GM12878 (cell line): ENCODE measurements around the gene KIAA0930. TPM values are rescaled to one million over a fixed set of nuclear protein-coding genes. Genes with fewer than 3 reads are reported as not detected.
A peak's percentile ranks its signal among the peaks of the same experiment; 100 is the strongest.

Experiments
- ASH2L ChIP-seq: fragments of 300-600, 200-600 bp; sonication (generic); IDR thresholded peaks from 2 replicates; pipeline ENCODE4 v1.6.1; 2017; ENCODE audit warnings: low read depth, mild to moderate bottlenecking, borderline replicate concordance
- ATF7 ChIP-seq: fragments of 450-650 bp; IDR thresholded peaks from 2 replicates; pipeline ENCODE4 v1.6.1; 2016; ENCODE audit warnings: low read depth, mild to moderate bottlenecking
- BHLHE40 ChIP-seq, 2 experiments: fragments of 450-650 bp in 1 of 2; IDR thresholded peaks; 2 replicates each; pipeline ENCODE4 v1.6.1; 2011 to 2017; ENCODE audit warnings: low read depth in 2 of 2, borderline replicate concordance in 1 of 2, improper control_type of control experiment in 1 of 2, low read length in 1 of 2, mild to moderate bottlenecking in 1 of 2
- BRCA1 ChIP-seq: IDR thresholded peaks from 2 replicates; pipeline ENCODE4 v1.6.1; 2011; ENCODE audit warnings: low read depth, low read length, improper control_type of control experiment
- CBX3 ChIP-seq: fragments of 200-600 bp; sonication (generic); IDR thresholded peaks from 2 replicates; pipeline ENCODE4 v1.6.1; 2016; ENCODE audit warnings: low read depth, borderline replicate concordance
- E4F1 ChIP-seq: fragments of 450-650 bp; IDR thresholded peaks from 2 replicates; pipeline ENCODE4 v1.6.1; 2018; ENCODE audit warnings: borderline replicate concordance, mild to moderate bottlenecking; ENCODE audit not compliant: partially characterized antibody
- ESRRA ChIP-seq: IDR thresholded peaks from 2 replicates; pipeline ENCODE4 v1.6.1; 2012; ENCODE audit warnings: mild to moderate bottlenecking, low read length, improper control_type of control experiment
- IRF5 ChIP-seq: fragments of 450-650 bp; IDR thresholded peaks from 2 replicates; pipeline ENCODE4 v1.6.1; 2017; ENCODE audit warnings: borderline replicate concordance
- NKRF ChIP-seq: fragments of 450-650 bp; conservative IDR thresholded peaks from 2 replicates; pipeline ENCODE4 v1.6.1; 2017; ENCODE audit warnings: mild to moderate bottlenecking, moderate library complexity
- RUNX3 ChIP-seq: IDR thresholded peaks from 2 replicates; pipeline ENCODE4 v1.6.1; 2012; ENCODE audit warnings: low read length, inconsistent platforms
- SREBF1 ChIP-seq: IDR thresholded peaks from 2 replicates; pipeline ENCODE4 v1.6.1; 2012; ENCODE audit warnings: mild to moderate bottlenecking, low read length
- TAF1 ChIP-seq: IDR thresholded peaks from 2 replicates; pipeline ENCODE4 v1.6.1; 2011; ENCODE audit warnings: mild to moderate bottlenecking, low read depth, low read length, borderline replicate concordance
- TCF3 ChIP-seq: IDR thresholded peaks from 2 replicates; pipeline ENCODE4 v1.6.1; 2012; ENCODE audit warnings: low read depth, mild to moderate bottlenecking, low read length, borderline replicate concordance; ENCODE audit not compliant: insufficient read depth
- ZNF592 ChIP-seq: fragments of 450-650 bp; IDR thresholded peaks from 2 replicates; pipeline ENCODE4 v1.6.1; 2017; ENCODE audit warnings: mild to moderate bottlenecking, moderate library complexity
- polyA plus RNA-seq, 11 experiments: library from polyadenylated mRNA; depleted of rRNA in 4 of 11; unstranded in 6 of 11; stranded (reverse) in 5 of 11; fragments of >200 nt; fragmentation: Nextera tagmentation in 4 of 11; fragmentation: Illumina TruSeq in 1 of 11; extraction: Ambion mirVana in 4 of 11; extraction: Trizol in 1 of 11; gene quantifications; 1 replicate in 1 of 11; 2 replicates in 10 of 11; pipeline versions ENCODE4 v1.2.1 to v1.2.3, GENCODE V29; 2011 to 2016; ENCODE audit warnings: inconsistent platforms in 2 of 11, missing spikeins in 2 of 11, low read depth in 1 of 11
- total RNA-seq, 4 experiments: library from RNA; depleted of rRNA in 3 of 4; stranded (reverse); fragments of >200 nt in 3 of 4; fragmentation: Illumina TruSeq in 1 of 4; extraction: Trizol in 1 of 4; gene quantifications; 2 replicates each; pipeline versions ENCODE4 v1.2.1 to v1.2.3, GENCODE V29; 2013 to 2021
- TF ChIP-seq, protein P1 (sequence below): fragments of 450-650 bp; formaldehyde crosslinking; IDR thresholded peaks from 2 replicates; pipeline ENCODE4 v1.4.0; 2022; ENCODE audit warnings: mild to moderate bottlenecking, moderate library complexity

The KIAA0930 gene
- total and polyA plus RNA-seq, 10 of the 15 experiments (the other 5 are each of a cell fraction or from before 2014, with no cell fraction given): 3.6 to 125 (median 46.3) TPM

DNA sequence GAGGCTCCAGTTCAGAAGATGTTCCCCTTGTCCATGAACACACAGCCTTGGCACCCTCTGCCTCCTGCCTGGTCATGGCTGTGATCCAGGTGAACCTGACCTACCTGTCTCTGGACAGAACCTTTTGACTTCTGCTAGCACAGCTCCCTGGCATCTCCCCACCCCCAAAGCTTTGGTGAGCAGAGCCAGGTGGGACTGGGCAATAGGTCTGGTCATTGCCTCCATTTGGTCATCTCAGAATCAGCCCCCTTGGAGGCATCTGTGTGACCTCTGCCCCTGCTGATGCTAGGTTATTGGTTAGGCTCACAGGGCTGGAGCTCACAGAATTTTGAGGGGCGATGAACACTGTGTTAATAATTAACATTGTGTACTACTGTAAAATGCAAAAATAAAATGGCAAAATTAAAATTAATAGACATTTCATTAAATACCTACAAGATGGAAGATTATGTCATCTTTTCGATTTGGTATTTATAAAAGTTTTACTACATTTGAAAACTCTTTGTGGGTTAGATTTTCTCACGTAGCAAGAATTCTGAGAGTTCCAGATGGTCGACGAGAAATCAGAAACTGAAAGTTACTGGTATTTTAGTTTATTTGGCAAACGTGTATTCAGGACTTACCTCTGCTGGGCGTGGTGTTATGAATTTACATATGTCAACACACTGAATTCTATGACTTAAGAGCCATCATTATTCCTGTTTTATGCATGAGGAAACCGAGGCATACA is 8.3 kb upstream of the KIAA0930 start (continued):
- TF ChIP-seq, protein P1, sequence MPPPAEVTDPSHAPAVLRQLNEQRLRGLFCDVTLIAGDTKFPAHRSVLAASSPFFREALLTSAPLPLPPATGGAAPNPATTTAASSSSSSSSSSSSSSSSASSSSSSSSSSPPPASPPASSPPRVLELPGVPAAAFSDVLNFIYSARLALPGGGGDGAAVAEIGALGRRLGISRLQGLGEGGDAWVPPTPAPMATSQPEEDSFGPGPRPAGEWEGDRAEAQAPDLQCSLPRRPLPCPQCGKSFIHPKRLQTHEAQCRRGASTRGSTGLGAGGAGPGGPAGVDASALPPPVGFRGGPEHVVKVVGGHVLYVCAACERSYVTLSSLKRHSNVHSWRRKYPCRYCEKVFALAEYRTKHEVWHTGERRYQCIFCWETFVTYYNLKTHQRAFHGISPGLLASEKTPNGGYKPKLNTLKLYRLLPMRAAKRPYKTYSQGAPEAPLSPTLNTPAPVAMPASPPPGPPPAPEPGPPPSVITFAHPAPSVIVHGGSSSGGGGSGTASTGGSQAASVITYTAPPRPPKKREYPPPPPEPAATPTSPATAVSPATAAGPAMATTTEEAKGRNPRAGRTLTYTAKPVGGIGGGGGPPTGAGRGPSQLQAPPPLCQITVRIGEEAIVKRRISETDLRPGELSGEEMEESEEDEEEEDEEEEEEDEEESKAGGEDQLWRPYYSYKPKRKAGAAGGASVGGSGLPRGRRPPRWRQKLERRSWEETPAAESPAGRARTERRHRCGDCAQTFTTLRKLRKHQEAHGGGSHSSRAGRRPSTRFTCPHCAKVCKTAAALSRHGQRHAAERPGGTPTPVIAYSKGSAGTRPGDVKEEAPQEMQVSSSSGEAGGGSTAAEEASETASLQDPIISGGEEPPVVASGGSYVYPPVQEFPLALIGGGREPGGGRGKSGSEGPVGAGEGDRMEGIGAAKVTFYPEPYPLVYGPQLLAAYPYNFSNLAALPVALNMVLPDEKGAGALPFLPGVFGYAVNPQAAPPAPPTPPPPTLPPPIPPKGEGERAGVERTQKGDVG (CRISPR knock-in tag): no peak
- no peak for TF ChIP-seq ESRRA
- no peak for TF ChIP-seq TCF3
- TF ChIP-seq RUNX3: peak; percentile 62
- TF ChIP-seq E4F1: no peak
- no peak for TF ChIP-seq BRCA1
- TF ChIP-seq TAF1: no peak
- TF ChIP-seq ZNF592: peak; percentile 62; the same call in 1 of the 2 replicates
- no peak for TF ChIP-seq IRF5
- TF ChIP-seq SREBF1: no peak
- peak in 1 of 2 experiments; percentile 27; a peak in 1 of 4 replicates for TF ChIP-seq BHLHE40 (IDR thresholded peaks at IDR 0.05; ENCODE audit: borderline replicate concordance in 1 of 2, low read depth in 2 of 2, low read length in 1 of 2)
- peak; percentile 95 for TF ChIP-seq ATF7
- TF ChIP-seq CBX3: no peak
- no peak for TF ChIP-seq ASH2L
- TF ChIP-seq NKRF: no peak
